ENCODE data around the gene ASCC3.
"Not testable (repeated sequence)": the region's sequence is repeated elsewhere in the genome, so short reads cannot be mapped to it uniquely, and the experiment has no call there.

Gene ASCC3

GRCh38 chr6:100809346-100809745, 71.8 kb downstream of the ASCC3 start:
- in situ Hi-C loops (cut with HindIII; ENCODE audit: low sequenced_read_pairs): no loop called here

DNA sequence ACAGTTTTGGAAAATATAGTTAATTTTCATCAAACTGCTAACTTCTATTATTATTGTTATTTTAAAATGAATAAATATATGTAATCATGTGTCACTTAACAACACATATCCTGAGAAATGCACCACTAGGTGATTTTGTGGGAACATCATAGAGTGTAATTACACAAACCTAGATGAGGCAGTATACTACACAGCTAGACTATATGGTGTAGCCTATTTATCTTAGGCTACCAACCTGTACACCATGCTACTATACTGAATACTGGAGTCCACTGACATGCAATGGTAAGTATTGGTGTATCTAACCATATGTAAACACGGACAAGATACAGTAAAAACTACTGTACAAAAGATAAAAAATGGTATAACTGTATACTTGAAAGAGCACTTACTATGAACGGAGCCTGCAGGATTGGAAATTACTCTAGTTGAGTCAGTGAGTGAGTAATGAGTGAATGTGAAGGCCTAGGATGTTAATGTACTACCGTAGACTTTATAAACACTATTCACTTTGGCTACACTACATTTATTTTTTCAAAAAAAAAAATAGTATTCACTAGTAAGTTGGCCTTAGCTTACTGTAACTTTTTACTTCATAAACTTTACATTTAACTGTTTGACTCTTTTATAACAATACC, 72.4 kb downstream of the ASCC3 start:
- in situ Hi-C loops (cut with HindIII; ENCODE audit: low sequenced_read_pairs): no loop called here

- in situ Hi-C loops (cut with HindIII; ENCODE audit: low sequenced_read_pairs): no loop called here
Observed at GRCh38 chr6:100806296-100806695, 74.8 kb downstream of the ASCC3 start.

DNA sequence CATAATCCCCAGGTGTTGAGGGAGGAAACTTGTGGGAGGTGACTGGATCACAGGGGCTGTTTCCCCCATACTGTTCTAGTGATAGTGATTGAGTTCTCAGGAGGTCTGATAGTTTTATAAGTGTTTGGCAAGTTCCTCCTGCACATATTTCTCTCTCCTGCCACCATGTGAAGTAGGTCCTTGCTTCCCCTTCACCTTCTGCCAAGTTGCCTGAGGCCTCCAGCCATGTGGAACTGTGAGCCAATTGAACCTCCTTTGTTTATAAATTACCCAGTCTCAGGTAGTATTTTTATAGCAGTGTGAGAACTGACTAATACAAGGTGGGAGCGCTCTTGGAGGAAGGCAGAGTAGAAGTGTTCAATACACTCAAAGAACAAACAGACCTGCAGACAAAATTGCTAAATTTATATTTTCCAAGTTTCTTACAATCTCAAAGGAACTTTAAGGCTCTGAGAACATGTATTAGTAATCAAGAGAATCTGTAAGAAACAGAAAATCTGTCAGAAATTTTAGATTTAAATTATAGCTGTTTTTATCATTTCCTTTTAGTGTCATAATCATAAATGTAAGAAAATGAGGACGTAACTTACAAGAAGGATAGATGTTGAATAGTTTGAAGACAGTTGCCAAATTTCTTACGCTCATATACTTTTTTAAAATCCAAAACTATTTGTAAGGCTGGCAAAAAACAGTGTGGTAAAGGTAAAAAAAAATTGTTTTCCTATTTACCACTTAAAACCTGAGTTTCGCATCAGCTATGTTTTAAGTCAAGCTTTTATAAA, 77.7 kb downstream of the ASCC3 start:
- in situ Hi-C loops (cut with HindIII; ENCODE audit: low sequenced_read_pairs): no loop called here

DNA sequence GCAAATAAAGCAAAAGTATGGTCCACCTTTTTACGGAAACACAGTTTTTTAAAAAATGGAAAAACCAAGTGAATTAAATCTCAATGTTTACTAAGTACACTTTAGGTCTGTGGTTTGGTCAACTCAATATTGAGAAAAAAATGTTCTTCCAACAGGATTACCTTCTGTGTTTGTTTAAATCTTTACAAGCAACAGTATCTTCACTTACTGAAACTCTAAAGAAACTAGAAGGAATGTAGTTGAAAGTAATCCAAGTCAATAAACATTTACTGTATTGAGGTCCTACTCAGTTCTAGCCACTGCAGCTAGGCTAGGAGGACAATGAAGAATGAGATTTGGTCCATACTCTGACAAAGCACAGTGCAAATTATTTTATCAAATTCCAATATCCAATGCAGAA, 80.1 kb downstream of the ASCC3 start:
- in situ Hi-C loops (cut with HindIII; ENCODE audit: low sequenced_read_pairs): no loop called here

DNA sequence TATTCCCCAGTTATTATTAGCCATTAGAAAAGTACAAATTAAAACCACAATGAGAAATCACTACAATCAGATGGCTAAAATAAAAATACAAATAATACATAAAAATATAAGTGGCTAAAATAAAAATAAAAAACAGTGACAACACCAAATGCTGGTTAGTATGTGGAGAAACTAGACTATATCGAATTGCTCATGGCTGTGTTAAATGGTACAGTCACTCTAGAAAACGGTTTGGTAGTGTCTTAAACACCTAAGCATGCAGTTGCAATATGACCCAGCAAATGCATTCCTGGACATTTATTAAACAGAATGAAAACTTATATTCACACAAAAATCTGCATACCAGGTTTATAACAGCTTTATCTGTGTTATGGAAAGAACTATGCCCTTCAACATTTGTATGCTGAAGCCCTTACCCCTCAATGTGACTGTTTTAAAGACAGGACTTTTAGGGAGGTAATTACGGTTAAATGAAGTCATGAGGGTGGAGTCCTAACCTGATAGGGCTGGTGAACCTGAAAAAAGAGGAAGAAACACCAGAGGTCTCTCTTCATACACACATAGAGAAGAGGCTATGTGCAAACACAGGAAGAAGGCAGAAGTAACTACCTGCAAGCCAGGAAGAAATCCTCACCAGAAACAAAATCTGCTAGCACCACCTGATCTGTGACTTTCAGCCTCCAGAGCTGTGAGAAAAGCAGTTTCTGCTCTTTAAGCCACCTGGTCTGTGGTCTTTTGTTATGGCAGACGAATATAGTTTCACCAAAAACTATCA, 84.9 kb downstream of the ASCC3 start:
- in situ Hi-C loops (cut with HindIII; ENCODE audit: low sequenced_read_pairs): no loop called here

DNA sequence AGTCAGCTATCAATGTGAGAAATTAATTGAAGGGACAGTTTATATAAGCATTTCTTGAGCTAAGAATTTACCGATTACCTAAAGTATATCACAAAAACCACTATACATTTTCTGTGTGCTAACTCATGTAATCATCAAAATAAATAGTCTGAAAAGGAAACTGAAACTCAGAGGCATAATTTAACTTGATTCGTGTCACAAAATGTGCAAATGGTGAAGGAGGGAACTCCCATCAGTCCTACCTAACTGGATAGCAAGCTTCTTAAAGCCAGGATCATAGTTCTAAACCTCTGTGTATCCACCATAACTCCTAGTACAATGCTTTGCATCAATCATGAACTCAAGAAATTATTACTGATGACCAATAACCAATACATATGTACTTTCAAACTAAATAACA, 91.0 kb downstream of the ASCC3 start:
- in situ Hi-C loops (cut with HindIII; ENCODE audit: low sequenced_read_pairs): no loop called here

- in situ Hi-C loops (cut with HindIII; ENCODE audit: low sequenced_read_pairs): no loop called here
Observed at GRCh38 chr6:100785982-100786381, 95.1 kb downstream of the ASCC3 start.

DNA sequence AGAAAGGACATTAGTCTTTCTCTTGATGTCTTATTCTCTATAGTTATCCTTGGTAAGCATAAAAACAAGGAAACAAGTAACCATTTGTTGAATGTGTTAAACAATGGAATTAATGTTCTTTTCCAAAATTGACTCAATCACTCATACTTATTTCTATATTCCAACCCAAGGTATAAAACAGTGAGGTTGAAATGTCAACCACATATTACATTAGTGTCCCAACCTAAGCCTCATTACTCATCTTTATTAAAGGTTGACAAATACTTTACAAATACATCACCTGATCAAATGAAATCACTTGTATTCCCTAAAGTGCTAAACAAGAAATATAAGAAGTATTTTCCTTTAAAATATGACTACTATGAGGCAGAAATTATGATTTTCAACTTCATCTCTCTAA, 100.5 kb downstream of the ASCC3 start:
- in situ Hi-C loops (cut with HindIII; ENCODE audit: low sequenced_read_pairs): no loop called here

- in situ Hi-C loops (cut with HindIII; ENCODE audit: low sequenced_read_pairs): no loop called here
Observed at GRCh38 chr6:100775667-100776066, 105.5 kb downstream of the ASCC3 start.

DNA sequence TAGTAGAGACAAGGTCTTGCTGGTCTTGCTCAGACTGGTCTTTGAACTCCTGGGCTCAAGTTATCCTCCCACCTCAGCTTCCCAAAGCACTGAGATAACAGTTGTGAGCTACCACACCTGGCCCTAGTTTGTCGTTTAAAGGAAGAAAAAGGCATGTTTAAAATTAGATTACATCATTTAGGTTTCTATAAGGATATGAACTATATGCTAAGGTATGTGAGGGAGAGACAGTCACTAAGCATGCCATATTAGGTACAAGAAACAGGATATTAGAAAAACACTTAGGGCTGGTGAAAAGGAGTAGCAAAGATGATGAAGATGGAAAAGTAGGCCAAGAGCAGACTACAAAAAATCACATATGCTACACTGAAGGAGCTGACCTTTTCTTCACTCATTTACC, 106.4 kb downstream of the ASCC3 start:
- in situ Hi-C loops (cut with HindIII; ENCODE audit: low sequenced_read_pairs): no loop called here

DNA sequence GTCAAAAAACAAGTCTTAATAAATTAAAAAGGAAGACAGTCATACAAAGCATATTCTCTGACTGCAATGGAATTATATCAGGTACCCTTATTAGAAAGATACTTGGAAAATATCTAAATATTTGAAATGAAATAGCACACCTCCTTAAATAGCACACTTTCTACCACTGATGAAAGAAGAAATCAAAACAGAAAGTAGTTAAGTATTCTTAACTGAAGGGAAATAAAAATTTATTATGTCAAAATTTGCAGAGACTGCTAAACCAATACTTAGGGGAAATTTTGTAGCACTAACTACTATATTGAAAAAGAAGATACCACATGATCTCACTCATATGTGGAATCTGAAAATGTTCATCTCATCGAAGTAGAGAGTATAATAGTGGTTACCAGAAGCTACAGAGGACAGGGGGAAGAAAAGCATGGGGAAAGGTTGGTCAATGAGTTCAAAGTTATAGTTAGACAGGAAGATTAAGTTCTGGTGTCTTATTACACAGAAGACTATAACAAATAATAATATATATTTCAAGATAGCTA, 112.2 kb downstream of the ASCC3 start:
- in situ Hi-C loops (cut with HindIII; ENCODE audit: low sequenced_read_pairs): no loop called here

DNA sequence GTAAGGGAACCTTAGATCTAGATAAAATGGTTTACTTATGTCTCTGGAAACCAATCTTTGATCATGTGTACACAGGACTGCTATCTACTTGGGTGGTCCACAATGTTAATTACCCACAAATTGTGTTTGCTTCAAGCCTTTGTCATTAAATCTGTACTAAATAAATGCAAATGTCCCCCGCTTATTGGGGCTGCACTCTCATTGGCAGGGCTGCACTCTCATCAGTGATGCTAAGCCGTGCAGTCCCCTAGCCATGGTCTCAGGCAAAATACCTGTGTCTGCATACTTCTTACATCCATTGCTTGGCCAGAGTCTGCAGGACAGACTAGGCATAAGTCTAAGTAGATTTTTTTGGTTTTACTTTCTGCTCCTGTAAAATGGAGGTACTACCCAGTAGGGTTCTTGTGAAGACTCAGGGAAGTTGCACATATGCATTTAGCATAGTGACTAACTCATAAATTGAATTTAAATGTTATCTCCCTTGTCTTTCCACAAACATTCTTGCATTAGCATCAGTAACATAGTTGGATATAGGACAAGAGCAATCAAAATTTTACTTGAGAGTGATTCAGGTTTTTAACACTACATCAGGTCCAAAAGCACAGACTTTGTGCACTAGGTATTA, 117.4 kb downstream of the ASCC3 start:
- in situ Hi-C loops (cut with HindIII; ENCODE audit: low sequenced_read_pairs): no loop called here

GRCh38 chr6:100761841-100762240, 119.3 kb downstream of the ASCC3 start:
- in situ Hi-C loops (cut with HindIII; ENCODE audit: low sequenced_read_pairs): no loop called here

DNA sequence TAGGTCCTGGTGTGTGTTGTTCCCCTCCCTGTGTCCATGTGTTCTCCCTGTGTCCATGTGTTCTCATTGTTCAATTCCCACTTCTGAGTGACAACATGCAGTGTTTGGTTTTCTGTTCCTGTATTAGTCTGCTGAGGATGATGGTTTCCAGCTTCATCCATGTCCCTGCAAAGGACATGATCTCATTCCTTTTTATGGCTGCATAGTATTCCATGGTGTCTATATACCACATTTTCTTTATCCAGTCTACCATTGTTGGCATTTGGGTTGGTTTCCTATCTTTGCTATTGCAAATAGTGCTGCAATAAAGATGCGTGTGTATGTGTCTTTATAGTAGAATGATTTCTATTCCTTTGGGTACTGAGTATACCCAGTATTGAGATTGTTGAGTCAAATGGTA, 122.7 kb downstream of the ASCC3 start:
- in situ Hi-C loops (cut with HindIII; ENCODE audit: low sequenced_read_pairs): not testable (repeated sequence)

- in situ Hi-C loops (cut with HindIII; ENCODE audit: low sequenced_read_pairs): no loop called here
Observed at GRCh38 chr6:100753421-100753820, 127.7 kb downstream of the ASCC3 start.

DNA sequence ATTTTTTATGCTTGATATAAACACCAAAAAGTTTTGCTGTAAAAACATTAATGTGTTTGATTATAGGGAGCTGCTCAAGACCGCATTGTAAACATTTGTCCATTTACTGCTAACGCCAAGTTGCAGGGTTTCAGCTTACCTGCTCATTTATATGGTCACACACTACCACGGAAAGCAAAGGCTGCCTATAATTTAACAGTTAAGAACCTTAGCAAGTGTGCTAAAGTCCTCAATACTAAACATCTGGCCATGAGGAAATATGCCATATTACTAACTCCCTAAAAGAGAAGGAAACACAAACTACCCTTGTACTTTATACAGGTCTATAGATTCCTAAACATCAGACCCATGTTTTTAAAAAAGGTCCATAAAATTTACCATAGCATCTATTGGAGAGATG, 129.5 kb downstream of the ASCC3 start:
- in situ Hi-C loops (cut with HindIII; ENCODE audit: low sequenced_read_pairs): no loop called here

DNA sequence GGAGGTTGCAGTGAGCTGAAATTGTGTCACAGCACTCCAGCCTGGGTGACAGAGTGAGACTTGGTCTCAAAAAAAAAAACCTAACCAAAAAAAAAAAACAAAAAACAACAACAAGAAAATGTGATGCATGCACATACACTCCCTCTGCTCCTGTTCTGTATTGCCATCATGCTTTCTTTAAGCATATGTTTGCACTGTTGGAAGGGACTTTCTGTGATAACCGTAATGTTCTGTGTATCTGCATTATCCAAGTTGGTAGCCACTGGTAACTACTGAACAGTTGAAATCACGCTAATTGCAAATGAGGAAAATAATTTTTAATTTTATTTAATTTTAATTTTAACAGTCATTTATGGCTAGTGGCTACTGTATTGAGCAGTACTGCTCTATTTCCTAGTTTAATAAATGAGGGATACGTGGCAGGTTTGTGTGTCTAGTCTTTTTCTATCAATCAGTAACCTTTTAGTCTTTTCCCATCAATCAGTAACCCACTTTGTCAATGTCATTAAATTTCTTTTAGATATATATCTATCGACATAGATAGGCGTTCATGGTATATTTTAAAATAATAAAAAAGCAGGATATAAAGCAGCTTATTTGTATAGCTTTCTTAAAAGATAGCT, 135.6 kb downstream of the ASCC3 start:
- in situ Hi-C loops (cut with HindIII; ENCODE audit: low sequenced_read_pairs): no loop called here

GRCh38 chr6:100740439-100740838, 140.7 kb downstream of the ASCC3 start:
- in situ Hi-C loops (cut with HindIII; ENCODE audit: low sequenced_read_pairs): no loop called here

- in situ Hi-C loops (cut with HindIII; ENCODE audit: low sequenced_read_pairs): not testable (repeated sequence)
Observed at GRCh38 chr6:100737720-100738119, 143.4 kb downstream of the ASCC3 start.

- in situ Hi-C loops (cut with HindIII; ENCODE audit: low sequenced_read_pairs): no loop called here
Observed at GRCh38 chr6:100731411-100731810, 149.7 kb downstream of the ASCC3 start.

All from DLD1 (cell line).